OCI-LY1 (cell line): Measurements from ENCODE around the gene ADARB2.

Source experiments
- H2AFZ ChIP-seq: fragments of 200-600 bp; sonication (generic), shearing (Covaris generic); 2 replicates; pipeline ENCODE4 v1.6.0; 2014; ENCODE audit warnings: antibody characterized with exemption, mild to moderate bottlenecking, low read length
- H3F3A ChIP-seq: fragments of 200-600 bp; sonication (generic), shearing (Covaris generic); 2 replicates; pipeline ENCODE4 v1.6.0; 2014; ENCODE audit warnings: mild to moderate bottlenecking, antibody characterized with exemption, low read length, moderate library complexity; ENCODE audit not compliant: insufficient read depth
- H3K27ac ChIP-seq: fragments of 200-600 bp; sonication (generic); 2 replicates; pipeline ENCODE4 v1.5.1; 2014; ENCODE audit warnings: low read length, mixed run types, mild to moderate bottlenecking, low read depth; ENCODE audit not compliant: poor library complexity, severe bottlenecking
- H3K27me3 ChIP-seq: fragments of 200-600 bp; sonication (generic); 2 replicates; pipeline ENCODE4 v1.6.0; 2014; ENCODE audit warnings: antibody characterized with exemption, mild to moderate bottlenecking, low read length, moderate library complexity; ENCODE audit not compliant: insufficient read depth
- H3K36me3 ChIP-seq: fragments of 200-600 bp; sonication (generic); 2 replicates; pipeline ENCODE4 v1.6.1; 2014; ENCODE audit warnings: mild to moderate bottlenecking, antibody characterized with exemption, low read length, moderate library complexity, mixed read lengths; ENCODE audit not compliant: insufficient read depth
- H3K4me1 ChIP-seq: fragments of 200-600 bp; sonication (generic); 2 replicates; pipeline ENCODE4 v1.5.1; 2014; ENCODE audit warnings: mild to moderate bottlenecking, low read length, moderate library complexity; ENCODE audit not compliant: insufficient read depth, severe bottlenecking
- H3K4me2 ChIP-seq: fragments of 200-600 bp; sonication (generic), shearing (Covaris generic); 2 replicates; pipeline ENCODE4 v1.6.1; 2014; ENCODE audit warnings: low read length
- H3K4me3 ChIP-seq: fragments of 200-600 bp; sonication (generic); 2 replicates; pipeline ENCODE4 v1.5.1; 2014; ENCODE audit warnings: low read length, low read depth, mild to moderate bottlenecking, mixed read lengths; ENCODE audit not compliant: poor library complexity, severe bottlenecking
- H3K79me2 ChIP-seq: fragments of 200-600 bp; shearing (Covaris generic); 2 replicates; pipeline ENCODE4 v1.6.1; 2016; ENCODE audit warnings: mixed run types, low read length, mixed read lengths; ENCODE audit not compliant: insufficient read depth
- H3K9ac ChIP-seq: fragments of 200-600 bp; sonication (generic), shearing (Covaris generic); 2 replicates; pipeline ENCODE4 v1.6.1; 2014; ENCODE audit warnings: mild to moderate bottlenecking, low read length, mixed read lengths
- H3K9me2 ChIP-seq: fragments of 200-600 bp; sonication (generic), shearing (Covaris generic); 2 replicates; pipeline ENCODE4 v1.6.1; 2014; ENCODE audit warnings: low read depth, mild to moderate bottlenecking, low read length, mixed read lengths
- H3K9me3 ChIP-seq: fragments of 200-600 bp; shearing (Covaris generic); 2 replicates; pipeline ENCODE4 v1.6.1; 2014; ENCODE audit warnings: low read length, mixed read lengths
- H4K20me1 ChIP-seq: fragments of 200-600 bp; sonication (generic), shearing (Covaris generic); 2 replicates; pipeline ENCODE4 v1.6.0; 2016; ENCODE audit warnings: mild to moderate bottlenecking, low read length; ENCODE audit not compliant: insufficient read depth
- EZH2 ChIP-seq: fragments of 200-600 bp; sonication (generic), shearing (Covaris generic); IDR thresholded peaks from 2 replicates; pipeline ENCODE4 v1.8.0; 2017; ENCODE audit warnings: borderline replicate concordance, mixed run types, mild to moderate bottlenecking, antibody characterized with exemption, low read length, moderate library complexity, mixed read lengths
- TF ChIP-seq, protein P1 (sequence below): fragments of 200-600 bp; sonication (generic), shearing (Covaris generic); IDR thresholded peaks from 2 replicates; pipeline ENCODE4 v1.5.1; 2017; ENCODE audit warnings: mild to moderate bottlenecking, antibody characterized with exemption, low read length, moderate library complexity, mixed read lengths

Gene ADARB2

DNA sequence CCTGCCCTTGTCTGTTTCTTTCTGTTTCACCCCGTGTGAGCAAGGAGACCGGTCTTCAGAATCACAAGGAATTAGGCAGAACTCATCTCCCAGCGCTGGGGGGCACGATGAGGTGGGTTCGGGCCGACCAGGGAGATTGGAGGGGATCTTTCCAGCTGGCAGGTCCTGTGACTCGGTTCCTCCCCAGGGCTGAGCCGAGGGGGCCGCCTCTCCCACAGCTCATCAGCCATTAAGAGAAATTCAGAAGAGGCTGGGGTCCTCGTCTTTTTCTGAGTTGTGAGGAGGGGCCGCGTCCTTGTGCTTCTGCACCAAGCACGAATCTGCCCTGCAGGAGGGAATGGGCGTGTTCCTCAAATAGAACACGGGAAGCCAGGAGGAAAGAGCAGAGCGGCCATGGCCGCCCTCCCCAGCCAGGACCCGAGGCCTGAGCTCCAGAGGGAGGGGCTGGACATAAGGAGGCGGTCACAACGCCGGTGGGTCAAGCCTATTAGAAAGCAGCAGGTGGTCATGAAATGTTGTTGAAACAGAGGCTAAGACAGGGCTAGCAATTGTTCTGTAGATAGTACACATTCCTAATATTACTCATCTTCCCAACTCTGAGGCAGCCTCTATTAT is 125.3 kb downstream of the ADARB2 start:
- H3F3A ChIP-seq = no peaks in the 10 kb centered on the region
- H3K27me3 ChIP-seq = no peaks in the 10 kb centered on the region; the same call in 1 of the 2 replicates
- no peak overlapping the region for H3K4me2 ChIP-seq
- no peaks in the 10 kb centered on the region for H3K79me2 ChIP-seq
- no peaks in the 10 kb centered on the region for H3K9me3 ChIP-seq
- H2AFZ ChIP-seq = no peak overlapping the region
- no peaks in the 10 kb centered on the region for H3K9me2 ChIP-seq
- H3K9ac ChIP-seq = no peak overlapping the region
- no peak overlapping the region for H3K4me3 ChIP-seq
- H3K27ac ChIP-seq = no peak overlapping the region
- no peaks in the 10 kb centered on the region; the same call in 1 of the 2 replicates for H3K36me3 ChIP-seq
- H4K20me1 ChIP-seq = no peaks in the 10 kb centered on the region
- peaks cover 10% of the 10 kb centered on the region for H3K4me1 ChIP-seq
- TF ChIP-seq, protein P1, sequence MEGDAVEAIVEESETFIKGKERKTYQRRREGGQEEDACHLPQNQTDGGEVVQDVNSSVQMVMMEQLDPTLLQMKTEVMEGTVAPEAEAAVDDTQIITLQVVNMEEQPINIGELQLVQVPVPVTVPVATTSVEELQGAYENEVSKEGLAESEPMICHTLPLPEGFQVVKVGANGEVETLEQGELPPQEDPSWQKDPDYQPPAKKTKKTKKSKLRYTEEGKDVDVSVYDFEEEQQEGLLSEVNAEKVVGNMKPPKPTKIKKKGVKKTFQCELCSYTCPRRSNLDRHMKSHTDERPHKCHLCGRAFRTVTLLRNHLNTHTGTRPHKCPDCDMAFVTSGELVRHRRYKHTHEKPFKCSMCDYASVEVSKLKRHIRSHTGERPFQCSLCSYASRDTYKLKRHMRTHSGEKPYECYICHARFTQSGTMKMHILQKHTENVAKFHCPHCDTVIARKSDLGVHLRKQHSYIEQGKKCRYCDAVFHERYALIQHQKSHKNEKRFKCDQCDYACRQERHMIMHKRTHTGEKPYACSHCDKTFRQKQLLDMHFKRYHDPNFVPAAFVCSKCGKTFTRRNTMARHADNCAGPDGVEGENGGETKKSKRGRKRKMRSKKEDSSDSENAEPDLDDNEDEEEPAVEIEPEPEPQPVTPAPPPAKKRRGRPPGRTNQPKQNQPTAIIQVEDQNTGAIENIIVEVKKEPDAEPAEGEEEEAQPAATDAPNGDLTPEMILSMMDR = no peak
- TF ChIP-seq EZH2 = no peak

- Histone ChIP-seq H4K20me1 (no peaks in the 10 kb centered on the region), H3K4me1 (peaks cover 10% of the 10 kb centered on the region), H3K9ac (no peak overlapping the region), H3K27me3 (no peaks in the 10 kb centered on the region; the same call in 1 of the 2 replicates), H3K9me2 (no peaks in the 10 kb centered on the region), H3K27ac (no peak overlapping the region), H3F3A (no peaks in the 10 kb centered on the region), H3K36me3 (no peaks in the 10 kb centered on the region; the same call in 1 of the 2 replicates), H2AFZ (no peak overlapping the region), H3K9me3 (no peaks in the 10 kb centered on the region), H3K4me3 (no peak overlapping the region), H3K79me2 (no peaks in the 10 kb centered on the region), H3K4me2 (no peak overlapping the region)
- TF ChIP-seq, protein P1 = no peak
Observed at GRCh38 chr10:1610986-1611770, 126.1 kb downstream of the ADARB2 start.

DNA sequence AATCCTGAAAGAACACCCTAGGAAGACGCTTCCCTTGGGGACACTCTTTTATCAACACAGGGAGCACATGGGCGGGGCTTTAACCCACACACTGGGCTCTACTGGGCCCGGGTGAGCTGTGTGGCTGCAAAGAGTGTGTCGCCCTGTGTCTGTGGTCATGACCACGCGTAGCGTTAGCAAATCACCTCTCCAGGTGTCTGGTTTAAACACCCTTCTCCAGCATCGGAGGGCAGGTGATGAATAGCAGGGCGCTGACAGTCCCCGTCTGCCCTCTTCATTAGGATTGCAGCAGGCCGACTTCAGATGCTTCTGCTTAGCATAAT is 127.7 kb downstream of the ADARB2 start:
- TF ChIP-seq, protein P1 = no peak
- TF ChIP-seq EZH2 = no peak
- Histone ChIP-seq H2AFZ (no peak overlapping the region), H3K9me2 (no peaks in the 10 kb centered on the region), H4K20me1 (no peaks in the 10 kb centered on the region), H3K4me1 (peaks cover 10% of the 10 kb centered on the region), H3K36me3 (no peaks in the 10 kb centered on the region; the same call in 1 of the 2 replicates), H3K9ac (no peak overlapping the region), H3K27ac (no peak overlapping the region), H3K27me3 (no peaks in the 10 kb centered on the region; the same call in 1 of the 2 replicates), H3K4me2 (peak overlapping the region; percentile 12; the same call in 1 of the 2 replicates), H3K79me2 (no peaks in the 10 kb centered on the region), H3K9me3 (no peaks in the 10 kb centered on the region), H3K4me3 (no peak overlapping the region), H3F3A (no peaks in the 10 kb centered on the region)
